Measurements from ENCODE around the gene ZBTB2.
A peak's percentile ranks its signal among the peaks of the same experiment; 100 is the strongest.
"Not testable (repeated sequence)": the region's sequence is repeated elsewhere in the genome, so short reads cannot be mapped to it uniquely, and the experiment has no call there.

The ZBTB2 gene

GRCh38 chr6:151365233-151365632, 26.1 kb downstream of the ZBTB2 start:
- no peak for DNase-seq

- no peak for DNase-seq
Measured at GRCh38 chr6:151359486-151359885, 31.9 kb downstream of the ZBTB2 start.

- DNase-seq: no peak
Measured at GRCh38 chr6:151358475-151358874, 32.9 kb downstream of the ZBTB2 start.

- DNase-seq: no peak
Measured at GRCh38 chr6:151357758-151358436, 33.5 kb downstream of the ZBTB2 start.

GRCh38 chr6:151356983-151357382, 34.4 kb downstream of the ZBTB2 start:
- DNase-seq: not testable (repeated sequence)

- no peak for DNase-seq
Measured at GRCh38 chr6:151353795-151354194, 37.6 kb downstream of the ZBTB2 start.

GRCh38 chr6:151352410-151353396, 38.7 kb downstream of the ZBTB2 start:
- peak; percentile 8 for DNase-seq

- no peak for DNase-seq
Measured at GRCh38 chr6:151351731-151352130, 39.6 kb downstream of the ZBTB2 start.

GRCh38 chr6:151351146-151351700, 40.1 kb downstream of the ZBTB2 start:
- no peak for DNase-seq

- no peak for DNase-seq
Measured at GRCh38 chr6:151350442-151351145, 40.8 kb downstream of the ZBTB2 start.

GRCh38 chr6:151349651-151350270, 41.6 kb downstream of the ZBTB2 start:
- no peak for DNase-seq

GRCh38 chr6:151342750-151343149, 48.6 kb downstream of the ZBTB2 start:
- DNase-seq: not testable (repeated sequence)

- DNase-seq: no peak
Measured at GRCh38 chr6:151341476-151342195, 49.7 kb downstream of the ZBTB2 start.

GRCh38 chr6:151340219-151340978, 51.0 kb downstream of the ZBTB2 start:
- DNase-seq: no peak

GRCh38 chr6:151339369-151339768, 52.0 kb downstream of the ZBTB2 start:
- DNase-seq: no peak

GRCh38 chr6:151338651-151339200, 52.6 kb downstream of the ZBTB2 start:
- DNase-seq: no peak

GRCh38 chr6:151335930-151336329, 55.4 kb downstream of the ZBTB2 start:
- no peak for DNase-seq

GRCh38 chr6:151330130-151330696, 61.1 kb downstream of the ZBTB2 start:
- DNase-seq: no peak

- DNase-seq: no peak
Measured at GRCh38 chr6:151327101-151327500, 64.3 kb downstream of the ZBTB2 start.

GRCh38 chr6:151326116-151326825, 65.1 kb downstream of the ZBTB2 start:
- DNase-seq: no peak

Measured in CD4-positive, alpha-beta T cell treated with Interleukin-17A for 1 hour (primary cell).